Measurements from ENCODE around the gene CDH23.
A peak's percentile ranks its signal among the peaks of the same experiment; 100 is the strongest.

CDH23 gene

DNA sequence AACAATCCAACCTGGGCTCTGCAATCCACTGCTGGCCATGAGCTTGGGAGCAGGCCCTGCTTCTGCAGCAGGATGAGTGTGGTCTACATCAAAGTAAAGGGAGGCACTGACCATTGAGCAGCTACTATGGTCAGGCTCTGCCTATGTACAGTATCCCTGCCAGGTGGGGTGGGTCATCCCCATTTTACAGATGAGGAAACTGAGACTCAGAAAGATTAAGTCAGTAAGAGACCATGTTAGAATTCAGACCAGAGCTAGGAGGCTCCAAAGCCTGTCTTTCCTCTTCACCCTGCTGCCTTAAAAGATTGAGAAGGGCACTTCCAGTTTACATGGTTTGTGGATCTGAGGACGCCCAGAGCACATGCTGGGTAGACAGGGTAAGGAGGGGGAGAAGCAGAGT, 27.1 kb upstream of the CDH23 start:
- DNase-seq, result no peak

GRCh38 chr10:71370031-71370430, 26.7 kb upstream of the CDH23 start:
- no peak for DNase-seq

DNA sequence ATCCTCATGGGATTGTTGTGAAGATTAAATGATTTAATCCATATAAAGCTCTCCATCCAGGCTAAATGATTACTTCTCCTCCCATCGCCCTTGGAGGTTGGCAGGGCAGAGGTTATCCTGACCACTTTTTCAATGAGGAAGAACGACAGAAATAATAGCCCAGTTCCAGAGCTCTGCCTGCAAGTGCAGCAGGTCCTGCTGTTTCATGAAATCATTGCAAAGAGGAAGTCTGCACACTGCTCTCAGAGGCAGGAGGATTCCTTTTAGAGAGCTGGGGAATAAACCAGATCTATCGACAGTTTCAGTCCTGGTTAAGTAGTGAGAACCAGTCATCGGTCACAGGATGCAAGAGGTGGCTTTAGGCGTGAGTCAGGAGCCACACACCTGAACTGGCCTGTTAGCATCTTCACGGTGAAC, 25.0 kb upstream of the CDH23 start:
- DNase-seq, result peak in 1 of 51 donors; percentile 8

DNA sequence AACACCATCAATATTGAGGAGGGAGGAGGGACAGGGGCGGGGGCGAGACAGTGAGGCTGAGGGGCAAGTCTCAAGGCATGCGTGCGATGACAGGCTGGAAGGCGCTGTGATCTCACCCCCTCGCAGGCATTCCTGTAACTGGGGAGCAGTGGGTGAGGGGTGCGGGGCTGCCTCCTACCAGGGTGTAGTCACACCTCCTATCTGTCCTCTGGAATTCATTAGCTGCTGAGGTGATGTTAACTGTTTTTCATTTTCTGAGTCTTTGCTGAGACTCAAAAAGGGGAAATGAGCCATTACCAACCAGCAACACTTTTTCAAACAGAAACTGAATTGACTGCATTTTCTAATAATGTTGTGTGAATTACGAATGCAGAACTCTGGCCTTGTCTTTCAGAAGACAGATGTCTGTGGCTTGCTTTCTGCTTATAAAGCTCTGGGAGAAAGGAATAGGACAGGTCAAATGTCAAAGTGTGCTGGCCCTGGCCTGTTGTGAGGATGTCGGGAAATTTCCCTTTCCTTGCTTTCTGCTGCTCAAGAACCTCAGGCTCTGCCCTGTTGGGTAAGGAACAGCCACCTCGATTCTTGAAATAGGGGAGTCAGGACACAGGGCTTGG, 23.7 kb upstream of the CDH23 start:
- peak in 1 of 51 donors; percentile 10 for DNase-seq

DNA sequence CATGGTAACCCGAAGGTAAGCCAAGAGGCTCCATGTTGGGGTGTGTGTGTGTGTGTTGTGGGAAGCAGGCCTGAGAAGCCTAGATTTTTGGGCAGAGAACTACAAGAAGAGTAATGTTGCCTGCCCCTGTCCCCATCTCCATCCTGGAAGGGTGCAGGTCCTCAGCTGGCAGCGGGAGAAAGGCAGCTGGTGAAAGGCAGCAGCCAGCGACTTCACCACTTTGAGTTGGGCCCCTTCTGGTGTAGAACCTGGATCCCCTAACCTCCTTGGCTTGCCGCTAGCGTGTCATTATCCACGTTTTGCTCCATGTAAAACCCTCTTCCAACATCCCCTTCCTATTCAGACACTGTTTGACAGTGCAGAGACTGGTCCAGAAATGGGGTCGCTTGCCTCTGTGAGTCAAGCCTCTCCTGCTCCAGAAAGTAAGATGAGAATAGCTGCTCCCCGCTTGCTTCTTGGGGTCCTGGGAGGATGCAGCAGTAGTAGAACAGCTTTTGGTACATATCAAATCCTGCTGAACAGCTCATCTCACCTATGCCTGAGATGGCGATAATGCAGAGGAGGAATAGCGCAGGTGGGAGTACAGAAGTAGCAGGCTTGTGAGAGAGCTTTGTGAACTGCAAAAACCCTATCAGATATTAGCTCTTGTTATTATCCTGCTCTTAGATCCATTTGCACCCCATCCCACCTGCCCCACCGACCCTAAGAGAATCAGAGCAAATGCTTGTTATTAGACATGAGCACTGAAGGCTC, 22.1 kb upstream of the CDH23 start:
- no peak for DNase-seq

- DNase-seq, result no peak
These were observed 20.8 kb upstream of the CDH23 start for GRCh38 chr10:71375952-71376351.

DNA sequence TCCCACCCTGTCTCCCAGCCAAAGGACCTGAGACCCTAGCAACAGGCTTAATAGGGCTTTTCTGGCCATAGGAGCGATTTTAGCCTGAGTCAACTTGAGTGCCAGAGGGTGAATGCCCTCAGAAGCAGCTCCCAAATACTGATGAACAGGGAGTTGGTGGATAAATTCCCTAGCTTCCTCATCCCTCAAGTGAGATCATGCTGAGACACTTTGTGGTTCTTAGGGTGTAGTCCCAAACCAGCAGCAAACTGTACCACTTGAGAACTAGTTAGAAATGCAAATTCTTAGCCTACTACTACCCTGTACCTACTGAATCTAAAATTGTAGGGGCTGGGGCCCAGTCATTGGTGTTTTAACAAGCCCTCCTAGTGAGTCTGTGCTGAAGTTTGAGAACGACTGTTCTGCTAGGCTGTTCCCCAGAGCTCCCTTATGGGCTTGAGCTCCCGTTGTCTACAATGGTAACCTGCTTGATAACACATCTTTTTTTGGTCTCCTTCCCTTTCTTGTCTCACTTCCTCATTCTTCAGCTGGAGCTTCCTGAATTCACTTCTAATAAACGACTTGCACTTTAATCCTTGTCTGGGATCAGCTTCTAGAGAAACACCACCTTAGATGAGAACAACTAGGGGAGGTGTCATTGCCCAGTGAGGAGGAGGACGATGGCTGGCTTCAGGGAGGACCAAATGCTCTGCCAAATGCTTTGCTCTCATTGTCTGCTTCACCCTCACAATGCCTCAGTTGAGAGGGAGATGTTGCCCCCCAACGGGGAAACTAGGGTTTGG, 18.2 kb upstream of the CDH23 start:
- DNase-seq, result no peak

- DNase-seq, result no peak
These were observed 17.5 kb upstream of the CDH23 start for GRCh38 chr10:71379118-71379766.

DNA sequence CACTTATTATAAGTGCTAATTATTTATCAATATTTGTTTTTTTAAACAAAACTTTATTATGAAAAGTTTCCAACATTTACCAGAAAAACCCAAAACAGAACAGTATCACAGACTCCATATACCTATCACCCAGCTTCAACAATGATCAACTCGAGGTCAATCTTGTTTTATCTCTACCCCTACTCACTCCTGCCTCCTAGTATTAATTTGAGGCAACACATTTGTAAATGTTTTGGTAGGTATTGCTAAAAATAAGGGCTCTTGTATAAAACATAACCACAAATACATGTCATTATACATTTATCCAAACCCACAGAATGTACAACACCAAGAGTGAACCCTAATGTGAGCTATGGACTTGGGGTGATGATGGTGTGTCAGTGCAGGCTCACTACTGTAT, 15.9 kb upstream of the CDH23 start:
- no peak for DNase-seq

DNA sequence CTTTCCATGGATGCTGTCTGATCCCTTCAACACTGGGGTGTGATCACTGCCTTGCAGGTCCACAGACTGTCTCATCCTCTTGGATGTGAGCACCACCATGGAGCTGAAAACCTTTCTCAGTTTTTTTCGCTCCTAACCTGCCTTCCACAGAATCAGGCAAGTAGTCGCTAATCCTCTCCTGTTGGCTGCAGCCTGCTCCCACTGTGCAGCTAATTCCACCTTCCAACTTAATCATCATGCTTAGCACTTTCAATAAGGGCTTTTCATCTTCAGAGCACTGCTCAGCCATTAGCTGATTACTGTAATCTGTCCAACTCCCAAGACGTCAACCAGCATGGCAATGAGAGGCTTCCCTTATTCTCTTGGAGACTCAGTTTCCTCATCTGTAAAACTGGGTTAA, 15.1 kb upstream of the CDH23 start:
- no peak for DNase-seq

DNA sequence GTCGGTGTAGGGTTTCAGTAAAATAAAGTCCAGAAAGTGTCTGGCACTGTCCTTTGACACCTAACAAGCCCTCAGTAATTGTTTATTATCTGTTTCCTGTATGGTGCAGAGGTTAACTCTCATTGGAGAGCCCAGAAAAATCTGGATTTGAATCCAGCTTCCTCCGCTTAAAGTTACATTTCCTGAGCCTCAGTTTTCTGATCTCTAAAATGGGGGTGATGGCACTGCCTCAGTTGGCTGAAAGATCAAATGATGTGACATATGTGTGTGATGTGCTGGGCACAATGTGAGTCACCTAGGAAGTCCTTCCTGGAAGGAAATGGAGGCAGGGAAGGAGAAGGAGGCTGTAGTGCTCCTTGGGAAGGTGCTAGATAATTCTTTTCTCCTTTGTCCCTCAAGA, 14.7 kb upstream of the CDH23 start:
- DNase-seq, result no peak

- no peak for DNase-seq
These were observed 14.0 kb upstream of the CDH23 start for GRCh38 chr10:71382757-71383156.

- DNase-seq, result peak in 50 of 51 donors; percentile 14 to 87 (median 62)
These were observed 12.6 kb upstream of the CDH23 start for GRCh38 chr10:71383972-71384687.

GRCh38 chr10:71388171-71388570, 8.5 kb upstream of the CDH23 start:
- DNase-seq, result no peak

DNA sequence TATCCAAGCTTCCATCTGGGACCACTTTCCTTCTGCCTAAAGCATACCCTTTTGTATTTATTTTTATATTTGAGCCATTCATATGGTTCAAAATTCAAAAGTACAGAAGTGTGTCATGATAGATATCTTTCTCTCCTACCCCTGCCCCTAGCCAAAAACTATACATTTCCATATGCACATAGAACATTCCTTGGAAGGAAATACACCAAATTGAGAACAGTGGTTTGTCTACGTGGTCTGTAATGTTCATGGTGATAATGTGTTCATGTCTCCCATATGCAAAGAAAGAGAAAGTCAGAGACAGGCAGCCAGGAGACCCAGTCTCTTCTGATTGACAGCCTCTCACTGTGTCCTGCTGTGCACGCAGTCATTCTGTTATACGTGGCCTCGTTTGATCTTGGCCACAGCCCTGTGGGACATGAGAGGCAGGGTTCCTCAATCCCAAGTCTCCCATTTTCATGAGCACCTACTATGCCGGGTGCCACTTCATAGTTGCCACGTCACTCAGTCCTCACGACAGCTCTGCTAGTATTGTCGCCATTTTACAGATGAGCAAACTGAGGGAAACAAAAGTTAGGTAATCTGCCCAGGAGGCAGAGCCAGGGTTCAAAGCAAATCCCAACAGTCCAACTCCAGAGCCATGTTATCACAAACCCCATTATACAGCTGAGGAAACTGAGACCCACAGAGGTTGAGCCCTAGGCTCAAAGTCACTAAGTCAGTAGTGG, 8.0 kb upstream of the CDH23 start:
- DNase-seq, result no peak

DNA sequence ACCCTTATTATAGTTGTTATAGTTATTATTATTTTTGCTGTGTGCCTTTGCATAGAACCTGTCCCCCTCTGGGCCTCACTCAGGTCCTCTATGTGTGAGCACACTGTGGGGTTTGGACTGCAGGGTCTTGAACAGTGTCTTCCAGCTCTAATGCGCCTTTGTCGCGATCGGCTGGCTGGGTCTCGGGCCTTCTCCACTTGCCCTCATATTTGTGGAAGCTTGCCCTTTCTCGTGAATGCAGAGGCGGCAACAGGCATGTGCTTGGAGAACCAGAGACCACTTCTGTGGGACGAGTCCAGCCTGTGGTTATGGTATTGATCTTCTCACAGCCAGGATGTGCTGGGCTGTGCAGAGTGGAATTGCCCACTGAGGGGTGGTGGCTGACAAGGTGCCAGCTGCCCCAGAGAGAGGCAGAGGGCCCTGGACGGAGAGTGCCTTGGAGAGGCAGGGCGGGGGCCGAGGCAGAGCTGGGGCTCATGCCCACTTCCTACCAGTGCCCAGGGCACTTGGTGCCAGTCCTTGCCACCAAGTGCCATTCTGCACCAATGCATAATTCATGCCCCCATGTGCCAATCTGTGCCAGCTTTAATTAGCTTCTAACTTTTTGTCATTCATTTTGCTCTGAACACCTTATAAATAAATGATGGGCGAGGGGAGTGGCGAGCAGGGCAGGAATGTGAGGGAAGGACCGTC, 6.8 kb upstream of the CDH23 start:
- peak in 3 of 51 donors; percentile 27 to 77 (median 42) for DNase-seq

GRCh38 chr10:71390461-71390835, 6.3 kb upstream of the CDH23 start:
- peak in 27 of 51 donors; percentile 14 to 77 (median 45) for DNase-seq

DNA sequence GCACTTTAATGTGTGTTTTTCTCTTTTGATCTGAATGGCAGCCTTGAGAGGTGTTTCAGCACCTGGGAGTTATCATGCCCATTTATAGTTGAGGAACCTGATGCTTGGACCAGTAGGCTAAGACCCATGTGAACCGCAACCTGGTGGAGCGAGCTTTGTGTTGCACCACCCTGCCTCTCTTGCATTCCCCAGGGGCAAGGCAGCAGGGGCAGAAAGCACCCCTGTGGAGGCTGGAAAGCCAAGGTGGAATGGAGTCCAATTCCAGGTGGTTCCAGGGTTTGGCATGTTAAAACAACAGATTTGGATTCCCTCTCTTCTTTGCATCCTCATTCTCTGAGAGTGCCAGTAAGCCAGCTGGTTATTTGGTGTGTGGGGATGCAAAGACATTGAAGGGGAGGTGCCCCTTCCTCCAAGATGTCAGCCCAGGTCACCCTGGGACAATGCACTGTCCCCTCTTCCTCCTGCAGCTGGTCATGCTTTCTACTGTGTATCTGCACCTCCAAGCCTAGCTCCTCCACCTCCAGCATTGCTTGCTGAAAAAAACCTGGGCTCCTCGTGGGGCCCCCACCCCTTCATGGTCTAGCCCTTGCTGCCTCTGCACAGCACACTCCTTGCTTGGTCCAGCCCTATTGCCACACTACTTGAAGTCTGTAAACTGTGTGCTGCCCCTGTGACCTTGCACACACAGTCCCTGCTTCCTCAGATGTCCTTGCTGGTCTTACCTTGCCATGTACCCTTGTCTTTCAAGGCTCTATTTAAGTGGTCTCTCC, 5.6 kb upstream of the CDH23 start:
- DNase-seq, result no peak

- DNase-seq, result peak in 1 of 51 donors; percentile 23
These were observed 5.0 kb upstream of the CDH23 start for GRCh38 chr10:71391701-71392100.

All from hypothalamus (tissue), 51 donors.